Lung microvascular endothelial cell (primary cell): ENCODE measurements around the gene NR5A1. TPM values are rescaled to one million over a fixed set of nuclear protein-coding genes. Genes with fewer than 3 reads are reported as not detected.

Source experiments
- DNase-seq, 2 donors: peaks; one replicate each; pipeline versions ENCODE4 v3.0.0 to v3.0.0-alpha.2; 2010; ENCODE audit warnings: low read depth in 2 of 2
- total RNA-seq: library from RNA; depleted of rRNA; stranded (reverse); fragments of >200 nt; gene quantifications from 2 replicates; pipeline ENCODE4 v1.2.1, GENCODE V29; 2014

NR5A1 gene
- total RNA-seq, 1 donor from 2014 or later, result not detected

- no peak for DNase-seq
These were observed 7.7 kb upstream of the NR5A1 start for GRCh38 chr9:124514874-124515273.

GRCh38 chr9:124514125-124514524 lies 6.9 kb upstream of the NR5A1 start:
- DNase-seq, result no peak

- DNase-seq, result no peak
These were observed 6.3 kb upstream of the NR5A1 start for GRCh38 chr9:124513376-124513994.

GRCh38 chr9:124512806-124513204 lies 5.6 kb upstream of the NR5A1 start:
- no peak for DNase-seq

- DNase-seq, result peak in 1 of 2 donors; percentile 43
These were observed 4.9 kb upstream of the NR5A1 start for GRCh38 chr9:124511891-124512805.

- DNase-seq, result no peak
These were observed 4.2 kb upstream of the NR5A1 start for GRCh38 chr9:124511426-124511840.

- DNase-seq, result no peak
These were observed 3.6 kb upstream of the NR5A1 start for GRCh38 chr9:124510650-124511425.

GRCh38 chr9:124507880-124508423 lies 753 bp upstream of the NR5A1 start:
- no peak for DNase-seq

- DNase-seq, result no peak
These were observed 766 bp downstream of the NR5A1 start for GRCh38 chr9:124506433-124506832.

- no peak for DNase-seq
These were observed 1.3 kb downstream of the NR5A1 start for GRCh38 chr9:124505901-124506346.

- DNase-seq, result no peak
These were observed 1.9 kb downstream of the NR5A1 start for GRCh38 chr9:124505006-124505900.

GRCh38 chr9:124504530-124505005 lies 2.6 kb downstream of the NR5A1 start:
- DNase-seq, result no peak

GRCh38 chr9:124503713-124504529 lies 3.3 kb downstream of the NR5A1 start:
- DNase-seq, result no peak

- DNase-seq, result no peak
These were observed 4.2 kb downstream of the NR5A1 start for GRCh38 chr9:124502711-124503702.

GRCh38 chr9:124501771-124502320 lies 5.4 kb downstream of the NR5A1 start:
- DNase-seq, result no peak

- DNase-seq, result no peak
These were observed 6.2 kb downstream of the NR5A1 start for GRCh38 chr9:124500796-124501611.
